ENCODE measurements around the gene ST8SIA3. TPM values are rescaled to one million over a fixed set of nuclear protein-coding genes. Genes with fewer than 3 reads are reported as not detected.
A peak's percentile ranks its signal among the peaks of the same experiment; 100 is the strongest.

Gene ST8SIA3
- total and polyA plus RNA-seq, 2 donors (not counting 3 experiments of a cell fraction or from before 2014, with no cell fraction given) = not detected

DNA sequence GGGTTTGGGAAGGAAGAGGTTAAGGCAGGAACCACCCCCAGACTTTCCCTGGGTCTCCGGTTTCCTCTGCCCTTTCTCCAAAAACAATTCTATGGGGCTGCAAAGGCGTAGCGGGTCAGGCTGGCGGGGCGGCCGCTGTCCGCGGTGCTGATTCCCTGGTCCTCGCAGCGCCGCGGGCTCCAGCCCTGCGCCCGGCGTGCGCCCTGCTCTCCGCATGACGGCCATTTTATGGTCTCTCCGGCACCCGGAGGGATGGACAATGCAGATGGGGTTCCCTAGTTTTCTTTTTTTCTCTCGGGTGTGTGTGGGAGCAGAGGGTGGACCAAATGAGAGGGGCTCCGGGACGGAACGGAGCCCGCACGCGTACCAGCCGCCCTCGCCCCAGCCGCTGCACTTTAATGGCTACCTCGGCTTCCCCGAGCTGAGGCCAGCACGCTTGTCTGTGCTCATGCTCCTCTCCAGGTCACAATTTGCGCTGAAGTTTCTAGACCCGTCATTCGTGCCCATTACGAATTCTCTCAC lies 1.6 kb downstream of the ST8SIA3 start:
- dilution Hi-C loops (cut with MboI; ENCODE audit: extremely low pct_ligation_motif_present, low sequenced_read_pairs) = no loop called here
- CTCF ChIA-PET = no interaction called here
- POLR2A ChIA-PET = no interaction called here

More for the DNA sequence above, 1.6 kb downstream of the ST8SIA3 start:
- H3K27me3 ChIP-seq (ENCODE audit: control insufficient read depth in 2 of 2, insufficient read depth in 2 of 2, low read length in 2 of 2) = peaks cover 26 to 27% of the 10 kb centered on the region in 2 experiments
- H4K20me1 ChIP-seq (replicated peaks; ENCODE audit: control insufficient read depth, extremely low read depth, insufficient read depth, low read length) = no peaks in the 10 kb centered on the region
- H3K9me1 ChIP-seq (replicated peaks; ENCODE audit: control insufficient read depth, extremely low read depth, insufficient read depth, low read length) = no peaks in the 10 kb centered on the region
- H3K9me3 ChIP-seq (replicated peaks; ENCODE audit: control insufficient read depth, insufficient read depth, low read length) = no peaks in the 10 kb centered on the region
- intact Hi-C loops (cut with micrococcal nuclease) = loop anchor here (5.0 to 10.0 kb wide), 2 partner anchors 83 to 249 kb away; partner anchors contain the start of gene ONECUT2
- DNase-seq (ENCODE audit: low read depth, low spot score) (peak; percentile 22), FAIRE-seq (peak; percentile 15)
- no TSS peak for BruUV-seq (replicated peaks)
- no peaks in the 10 kb centered on the region for H3K4me1 ChIP-seq (ENCODE audit: control insufficient read depth, extremely low read depth, insufficient read depth, low read length)
- TF ChIP-seq GATA2 (IDR thresholded peaks at IDR 0.05; ENCODE audit: insufficient read depth, insufficient read length, low read depth, low read length) (no peak), FOS (IDR thresholded peaks at IDR 0.05; ENCODE audit: borderline replicate concordance, insufficient read depth, low read length) (no peak), POLR2AphosphoS5 (IDR thresholded peaks at IDR 0.05; ENCODE audit: insufficient read depth, low read depth, low read length) (no peak), MYC (IDR thresholded peaks at IDR 0.05; ENCODE audit: low read depth, low read length) (no peak), CTCF (IDR thresholded peaks at IDR 0.05; ENCODE audit: extremely low read depth in 1 of 2, insufficient read depth in 1 of 2, low read depth in 1 of 2, low read length in 2 of 2) (no peak), MAX (IDR thresholded peaks at IDR 0.05; ENCODE audit: insufficient read depth, insufficient read length) (no peak), EZH2 (IDR thresholded peaks at IDR 0.05; ENCODE audit: borderline replicate concordance, low read depth, low read length, severe bottlenecking) (no peak)
- no peaks in the 10 kb centered on the region for H3K36me3 ChIP-seq (ENCODE audit: control insufficient read depth in 2 of 2, extremely low read depth in 1 of 2, insufficient read depth in 2 of 2, low read length in 2 of 2)
- no peak overlapping the region for H3K27ac ChIP-seq (ENCODE audit: insufficient read depth, low read depth, low read length)
- H3K4me2 ChIP-seq (ENCODE audit: insufficient read depth, low read length) = no peak overlapping the region
- no peaks in the 10 kb centered on the region for H3K79me2 ChIP-seq (ENCODE audit: control insufficient read depth, insufficient read depth, low read length)
- no peak overlapping the region for H3K9ac ChIP-seq (replicated peaks; ENCODE audit: extremely low read depth, insufficient read depth, low read length)
- H2AFZ ChIP-seq (ENCODE audit: low read depth, low read length) = no peak overlapping the region
- H3K4me3 ChIP-seq (replicated peaks in 1 of 3; ENCODE audit: insufficient read depth in 1 of 3, low read depth in 1 of 3, low read length in 3 of 3) = no peak overlapping the region
